ENCODE data around the gene ASIC1.

- TF ChIP-seq CTCF (IDR thresholded peaks at IDR 0.05; ENCODE audit: insufficient read depth, low read depth, low read length) (no peak), EZH2 (IDR thresholded peaks at IDR 0.05; ENCODE audit: insufficient read depth, low read length) (no peak)
These were observed 4.9 kb upstream of the ASIC1 start for GRCh38 chr12:50052544-50052943.
